Measurements from ENCODE around the gene GPR158.

DNA sequence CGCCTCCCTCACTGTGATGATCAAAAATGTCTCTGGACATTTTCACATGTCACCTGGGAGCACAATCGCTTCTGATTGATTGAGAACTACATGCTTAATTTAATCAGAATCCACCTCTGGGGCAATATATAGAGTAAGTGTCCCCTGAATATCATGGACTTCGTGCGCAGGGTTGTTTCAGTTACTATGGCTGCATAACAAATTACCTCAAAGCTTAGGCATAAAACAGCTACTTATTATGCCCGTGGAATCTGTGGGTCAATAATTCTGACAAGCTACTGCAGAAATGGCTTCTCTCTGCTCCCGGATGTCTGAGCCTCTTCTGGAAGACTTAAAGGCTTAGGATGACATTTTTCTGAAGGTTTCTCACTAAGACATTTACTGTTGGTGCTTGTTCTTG, 334.4 kb downstream of the GPR158 start:
- TF ChIP-seq, protein P1, sequence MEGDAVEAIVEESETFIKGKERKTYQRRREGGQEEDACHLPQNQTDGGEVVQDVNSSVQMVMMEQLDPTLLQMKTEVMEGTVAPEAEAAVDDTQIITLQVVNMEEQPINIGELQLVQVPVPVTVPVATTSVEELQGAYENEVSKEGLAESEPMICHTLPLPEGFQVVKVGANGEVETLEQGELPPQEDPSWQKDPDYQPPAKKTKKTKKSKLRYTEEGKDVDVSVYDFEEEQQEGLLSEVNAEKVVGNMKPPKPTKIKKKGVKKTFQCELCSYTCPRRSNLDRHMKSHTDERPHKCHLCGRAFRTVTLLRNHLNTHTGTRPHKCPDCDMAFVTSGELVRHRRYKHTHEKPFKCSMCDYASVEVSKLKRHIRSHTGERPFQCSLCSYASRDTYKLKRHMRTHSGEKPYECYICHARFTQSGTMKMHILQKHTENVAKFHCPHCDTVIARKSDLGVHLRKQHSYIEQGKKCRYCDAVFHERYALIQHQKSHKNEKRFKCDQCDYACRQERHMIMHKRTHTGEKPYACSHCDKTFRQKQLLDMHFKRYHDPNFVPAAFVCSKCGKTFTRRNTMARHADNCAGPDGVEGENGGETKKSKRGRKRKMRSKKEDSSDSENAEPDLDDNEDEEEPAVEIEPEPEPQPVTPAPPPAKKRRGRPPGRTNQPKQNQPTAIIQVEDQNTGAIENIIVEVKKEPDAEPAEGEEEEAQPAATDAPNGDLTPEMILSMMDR (IDR thresholded peaks at IDR 0.05), result no peak
- no peak for TF ChIP-seq POLR2A (IDR thresholded peaks at IDR 0.05)
